ENCODE data around the gene NCOA5.

NCOA5 gene

GRCh38 chr20:46085179-46085851, 4.4 kb downstream of the NCOA5 start:
- Histone ChIP-seq H3K4me3 (ENCODE audit: low read depth, low read length) (no peak overlapping the region), H3K27ac (no peak overlapping the region), H3K36me3 (peaks cover 19% of the 10 kb centered on the region), H3K9me3 (ENCODE audit: severe bottlenecking) (no peaks in the 10 kb centered on the region), H3K27me3 (ENCODE audit: insufficient read depth, low read depth, severe bottlenecking) (no peaks in the 10 kb centered on the region)
- no peak for DNase-seq
- TF ChIP-seq CTCF (IDR thresholded peaks at IDR 0.05; ENCODE audit: low read depth, low read length), result no peak

DNA sequence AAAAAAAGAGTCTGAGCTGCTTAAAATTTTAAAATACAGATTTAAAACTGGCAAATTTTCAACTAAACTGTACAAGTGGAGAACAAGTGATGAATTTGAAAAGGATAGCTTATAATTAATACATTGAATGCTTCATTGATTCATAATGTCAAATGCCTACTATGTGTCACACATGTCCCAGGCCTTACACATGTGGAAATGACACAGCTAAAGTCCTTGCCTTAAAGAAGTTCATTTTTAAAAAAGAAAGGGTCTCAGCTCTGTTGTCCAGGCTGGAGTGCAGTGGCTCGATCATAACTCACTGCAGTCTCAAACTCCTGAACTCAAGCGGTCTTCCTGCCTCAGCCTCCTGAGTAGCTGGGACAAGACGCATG, 5.0 kb downstream of the NCOA5 start:
- Histone ChIP-seq H3K36me3 (peaks cover 19% of the 10 kb centered on the region), H3K27ac (no peak overlapping the region)
- no peak for TF ChIP-seq CTCF (IDR thresholded peaks at IDR 0.05; ENCODE audit: low read depth, low read length)

DNA sequence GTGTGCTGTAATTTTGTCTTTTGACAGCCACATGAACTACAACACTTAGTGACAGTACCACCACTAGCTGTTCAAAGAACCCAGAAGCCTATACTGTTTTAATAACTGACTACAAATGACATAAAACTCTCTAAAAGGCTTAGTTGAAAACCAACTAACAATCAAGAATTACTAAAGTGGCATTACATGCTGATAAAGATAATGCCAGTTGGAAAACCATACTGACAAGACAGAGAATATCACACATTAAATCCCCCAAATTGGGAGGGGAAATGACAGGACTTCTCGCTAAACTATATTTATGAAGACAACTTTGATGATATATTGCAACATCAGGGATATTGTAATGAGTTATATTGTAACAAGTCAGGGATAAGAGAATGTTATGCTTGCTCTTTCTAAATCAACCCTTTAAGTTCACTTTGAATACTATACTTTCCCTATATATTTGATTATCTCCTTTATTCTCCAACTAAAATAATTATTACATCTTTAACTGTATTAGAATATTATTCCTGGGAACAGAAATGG, 6.2 kb downstream of the NCOA5 start:
- Histone ChIP-seq H3K4me3 (ENCODE audit: low read depth, low read length) (no peak overlapping the region), H3K27ac (no peak overlapping the region), H3K27me3 (ENCODE audit: insufficient read depth, low read depth, severe bottlenecking) (no peaks in the 10 kb centered on the region), H3K36me3 (peaks cover 24% of the 10 kb centered on the region), H3K9me3 (ENCODE audit: severe bottlenecking) (no peaks in the 10 kb centered on the region)
- no peak for TF ChIP-seq CTCF (IDR thresholded peaks at IDR 0.05; ENCODE audit: low read depth, low read length)
- no peak for DNase-seq

More for the DNA sequence above, 5.0 kb downstream of the NCOA5 start:
- H3K9me3 ChIP-seq (ENCODE audit: severe bottlenecking), result no peaks in the 10 kb centered on the region
- H3K4me3 ChIP-seq (ENCODE audit: low read depth, low read length), result no peak overlapping the region
- no peak for DNase-seq
- no peaks in the 10 kb centered on the region for H3K27me3 ChIP-seq (ENCODE audit: insufficient read depth, low read depth, severe bottlenecking)

GRCh38 chr20:46083101-46083500, 6.7 kb downstream of the NCOA5 start:
- Histone ChIP-seq H3K36me3 (peaks cover 24% of the 10 kb centered on the region), H3K27ac (no peak overlapping the region), H3K9me3 (ENCODE audit: severe bottlenecking) (no peaks in the 10 kb centered on the region), H3K27me3 (ENCODE audit: insufficient read depth, low read depth, severe bottlenecking) (no peaks in the 10 kb centered on the region), H3K4me3 (ENCODE audit: low read depth, low read length) (no peak overlapping the region)
- TF ChIP-seq CTCF (IDR thresholded peaks at IDR 0.05; ENCODE audit: low read depth, low read length), result no peak
- no peak for DNase-seq

DNA sequence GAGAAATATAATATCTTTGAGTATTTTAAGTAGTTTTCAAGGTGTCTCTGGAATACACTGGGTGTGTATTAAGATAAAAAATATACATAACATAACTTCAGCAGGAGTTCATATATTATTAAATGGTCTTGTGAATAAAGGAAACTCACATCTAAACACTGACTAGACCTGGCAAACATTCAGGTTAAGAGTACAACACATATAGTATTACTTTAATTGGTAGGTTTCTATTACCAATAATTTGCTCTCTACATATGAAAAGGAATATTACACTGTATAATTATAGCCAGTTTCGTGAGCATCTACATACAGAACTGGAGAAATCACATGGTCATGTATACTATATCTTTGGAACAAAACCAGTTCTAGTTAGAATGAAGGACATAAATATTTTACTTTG, 8.7 kb downstream of the NCOA5 start:
- DNase-seq, result no peak
- Histone ChIP-seq H3K27ac (no peak overlapping the region), H3K27me3 (ENCODE audit: insufficient read depth, low read depth, severe bottlenecking) (no peaks in the 10 kb centered on the region), H3K9me3 (ENCODE audit: severe bottlenecking) (no peaks in the 10 kb centered on the region), H3K36me3 (peaks cover 23% of the 10 kb centered on the region), H3K4me3 (ENCODE audit: low read depth, low read length) (no peak overlapping the region)
- TF ChIP-seq CTCF (IDR thresholded peaks at IDR 0.05; ENCODE audit: low read depth, low read length), result no peak

GRCh38 chr20:46078954-46079353, 10.8 kb downstream of the NCOA5 start:
- TF ChIP-seq CTCF (IDR thresholded peaks at IDR 0.05; ENCODE audit: low read depth, low read length), result no peak
- DNase-seq, result no peak
- Histone ChIP-seq H3K27ac (no peak overlapping the region), H3K9me3 (ENCODE audit: severe bottlenecking) (no peaks in the 10 kb centered on the region), H3K36me3 (peaks cover 34% of the 10 kb centered on the region), H3K4me3 (ENCODE audit: low read depth, low read length) (no peak overlapping the region), H3K27me3 (ENCODE audit: insufficient read depth, low read depth, severe bottlenecking) (no peaks in the 10 kb centered on the region)

Data from WERI-Rb-1 (cell line).